ENCODE results near the gene TRAF3.
A peak's percentile ranks its signal among the peaks of the same experiment; 100 is the strongest.

Gene TRAF3

DNA sequence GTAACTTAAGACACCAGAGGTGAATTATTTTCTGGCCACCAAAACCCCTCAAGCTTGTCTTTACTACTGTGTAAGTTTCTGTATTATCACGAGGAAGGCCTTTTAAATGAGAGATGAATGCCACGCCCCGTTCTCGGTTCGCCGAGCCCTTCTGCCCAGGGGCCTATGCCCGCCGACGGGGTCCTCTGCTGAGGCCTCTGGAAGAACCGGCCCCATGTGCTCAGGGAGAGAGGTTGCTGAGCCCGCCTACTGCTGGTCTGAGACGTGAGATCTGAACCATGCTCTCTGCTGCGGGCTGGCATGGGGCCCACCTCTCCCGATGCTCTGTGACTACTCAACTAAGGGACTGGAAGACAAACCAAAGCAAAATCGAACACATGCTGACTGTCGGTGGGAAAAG lies 166.2 kb downstream of the TRAF3 start:
- DNase-seq: no peak

- DNase-seq: no peak
These were observed 166.7 kb downstream of the TRAF3 start for GRCh38 chr14:102943979-102944378.

DNA sequence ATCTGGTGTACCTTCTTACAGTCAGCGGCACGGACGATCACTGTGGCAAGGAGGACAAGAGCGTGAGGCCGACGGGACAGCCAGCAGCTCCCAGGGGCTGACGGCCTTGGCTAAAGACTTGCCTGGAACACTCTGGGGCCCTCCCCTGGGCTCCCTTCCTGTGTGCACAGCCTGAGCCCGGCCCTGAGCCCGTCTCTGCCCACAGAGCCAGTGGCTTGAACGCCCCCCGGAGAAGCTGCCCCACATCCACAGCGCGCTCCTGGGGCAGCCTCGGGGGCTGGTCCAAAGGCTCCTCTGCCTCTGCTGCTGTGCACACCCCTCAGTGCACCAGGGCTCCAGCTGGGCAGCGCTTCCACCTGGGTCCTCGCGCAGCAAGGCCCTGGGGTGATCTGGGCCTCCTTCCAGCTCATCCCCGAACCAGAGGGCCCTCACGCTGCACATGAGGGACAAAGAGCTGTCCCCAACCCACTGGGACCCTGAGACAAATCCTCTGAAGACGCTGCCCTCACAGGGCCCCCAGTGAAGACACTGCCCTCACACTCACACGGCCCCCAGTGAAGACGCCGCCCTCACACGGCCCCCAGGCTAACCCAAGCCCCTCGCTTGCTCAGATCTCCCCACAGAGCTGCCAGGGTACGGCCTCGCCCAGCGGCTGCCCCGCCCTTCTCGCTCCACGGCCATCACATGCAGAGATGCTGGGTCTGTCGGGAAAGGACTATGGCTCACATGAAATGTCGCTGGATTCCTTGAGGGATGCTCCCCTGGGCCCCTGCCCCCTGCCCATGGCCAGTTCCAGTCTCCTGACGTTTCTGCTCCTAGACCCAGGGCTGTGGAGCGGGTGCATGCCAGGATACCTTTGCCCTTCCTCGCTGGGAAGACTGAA lies 167.4 kb downstream of the TRAF3 start:
- no peak for DNase-seq

DNA sequence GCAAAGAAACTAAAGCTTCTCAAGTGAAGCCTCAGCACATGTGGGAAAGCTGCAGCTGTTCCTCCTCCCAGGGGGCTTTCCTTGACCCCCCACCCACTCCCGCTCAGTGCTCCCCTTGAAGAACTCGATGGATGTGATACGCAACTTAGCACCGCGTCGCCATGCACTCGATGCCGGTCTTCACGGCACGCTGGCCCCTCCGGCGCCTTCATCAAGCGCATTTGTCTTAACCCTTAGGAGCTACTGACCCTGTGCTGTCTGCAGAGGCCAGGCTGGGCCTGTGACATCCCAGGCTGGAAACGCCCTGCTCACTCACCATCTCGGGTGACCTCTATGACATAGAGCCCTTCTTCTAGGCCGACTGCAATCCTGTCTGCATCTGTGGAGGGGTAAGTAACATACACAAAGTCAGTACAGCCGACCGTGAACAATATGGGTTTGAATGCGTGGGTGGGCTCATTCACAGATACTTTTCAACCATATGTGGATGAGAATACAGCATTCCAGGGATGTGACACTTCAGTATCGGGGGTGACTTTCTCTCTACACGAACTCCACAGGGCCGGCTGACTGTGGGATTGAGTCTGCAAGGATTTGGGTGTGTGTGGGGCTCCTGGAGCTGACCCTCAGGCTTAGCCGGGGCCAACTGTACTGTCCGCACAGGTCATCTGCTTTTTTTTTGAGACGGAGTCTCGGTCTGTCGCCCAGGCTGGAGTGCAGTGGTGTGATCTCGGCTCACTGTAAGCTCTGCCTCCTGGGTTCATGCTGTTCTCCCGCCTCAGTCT lies 168.3 kb downstream of the TRAF3 start:
- DNase-seq: no peak

DNA sequence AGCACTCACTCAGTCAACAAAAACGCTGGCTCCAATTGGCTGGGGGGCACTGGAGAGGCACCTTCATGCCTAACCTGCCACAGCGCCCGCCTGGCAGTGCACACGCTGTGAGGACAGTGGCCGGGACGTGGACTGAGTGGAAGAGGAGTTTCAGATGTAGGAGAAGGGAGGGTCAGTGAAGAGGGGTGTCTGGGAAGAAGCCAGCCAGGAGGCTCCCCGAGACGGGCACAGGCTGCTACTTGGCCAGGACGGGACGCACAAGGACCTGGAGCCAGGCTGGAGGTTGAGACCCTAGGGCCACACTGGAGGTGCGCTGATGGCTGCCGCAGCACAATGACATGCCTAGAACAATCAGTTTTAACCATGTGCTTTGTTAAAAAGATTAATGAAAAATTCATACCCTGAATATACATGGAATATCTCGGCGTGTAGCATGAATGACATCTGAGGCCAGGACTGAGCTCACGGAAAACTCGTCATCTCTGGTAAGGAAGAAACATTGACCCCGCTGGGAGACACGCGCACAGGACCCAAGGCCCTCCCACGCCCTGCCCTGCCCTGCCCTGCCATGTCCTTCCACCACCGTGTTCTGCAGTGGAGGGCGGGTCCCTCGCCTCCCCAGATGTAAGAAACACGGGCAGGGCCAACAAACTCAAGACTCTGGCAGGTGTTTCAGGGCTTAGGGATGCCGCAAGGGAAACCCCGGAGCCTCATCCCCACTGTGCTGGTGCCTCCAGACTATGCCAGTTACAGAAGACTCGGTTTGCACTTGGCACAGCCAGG lies 170.3 kb downstream of the TRAF3 start:
- no peak for DNase-seq

- peak; percentile 22 for DNase-seq
These were observed 171.4 kb downstream of the TRAF3 start for GRCh38 chr14:102948698-102949061.

DNA sequence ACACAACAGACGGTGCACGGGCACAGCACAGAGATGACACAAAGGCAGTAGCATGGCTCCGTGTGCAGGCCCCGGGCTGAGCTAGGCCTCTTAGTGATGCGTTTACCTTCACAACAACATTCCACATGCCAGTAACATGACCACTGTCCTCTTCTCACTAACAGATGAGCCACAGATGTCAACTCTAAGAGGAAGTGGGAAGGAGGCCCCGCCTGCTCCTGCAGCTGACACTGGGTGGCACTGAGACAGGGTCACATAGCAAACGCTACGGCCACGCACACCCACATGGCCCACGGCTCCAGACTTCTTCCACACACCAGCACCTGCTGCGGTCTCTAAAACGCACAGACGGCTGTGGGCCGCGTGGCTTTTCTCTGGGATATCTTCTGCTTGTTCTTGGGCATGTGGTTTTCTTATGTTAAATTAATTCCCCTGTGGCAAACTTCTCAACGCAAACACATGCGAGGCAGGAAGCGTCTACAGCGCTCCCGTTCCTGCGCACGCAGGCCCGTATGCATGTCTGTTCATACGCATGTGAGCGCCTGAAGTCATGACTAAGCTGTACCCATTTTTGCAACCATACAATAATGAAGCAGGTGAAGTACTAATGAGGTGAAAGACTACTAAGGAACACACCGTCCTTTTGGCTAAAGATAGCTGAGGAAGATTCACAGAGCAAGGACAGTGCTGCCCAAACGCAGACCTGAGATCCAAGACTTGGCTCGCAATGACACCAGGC lies 172.0 kb downstream of the TRAF3 start:
- DNase-seq: no peak

GRCh38 chr14:102949801-102950451 lies 172.7 kb downstream of the TRAF3 start:
- no peak for DNase-seq

DNA sequence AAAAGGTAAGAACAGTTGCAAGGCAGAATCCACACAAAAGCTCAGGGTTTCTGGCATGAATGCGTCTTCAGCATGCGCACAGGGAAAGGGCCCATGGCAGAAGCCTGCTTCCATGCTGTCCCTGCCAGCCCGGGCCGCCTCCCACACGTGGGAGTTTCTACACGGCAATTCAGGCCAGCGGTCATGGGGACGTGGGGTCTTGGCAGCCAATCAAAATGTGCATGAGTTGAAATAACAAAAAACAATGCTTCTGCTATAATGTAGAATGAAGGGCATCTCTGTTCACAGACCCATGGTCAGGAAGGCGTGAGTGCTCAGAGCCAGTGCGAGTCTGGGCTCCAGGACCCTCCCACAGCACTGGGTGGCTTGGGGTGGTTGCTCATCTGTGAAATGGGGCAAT lies 173.8 kb downstream of the TRAF3 start:
- DNase-seq: no peak

DNA sequence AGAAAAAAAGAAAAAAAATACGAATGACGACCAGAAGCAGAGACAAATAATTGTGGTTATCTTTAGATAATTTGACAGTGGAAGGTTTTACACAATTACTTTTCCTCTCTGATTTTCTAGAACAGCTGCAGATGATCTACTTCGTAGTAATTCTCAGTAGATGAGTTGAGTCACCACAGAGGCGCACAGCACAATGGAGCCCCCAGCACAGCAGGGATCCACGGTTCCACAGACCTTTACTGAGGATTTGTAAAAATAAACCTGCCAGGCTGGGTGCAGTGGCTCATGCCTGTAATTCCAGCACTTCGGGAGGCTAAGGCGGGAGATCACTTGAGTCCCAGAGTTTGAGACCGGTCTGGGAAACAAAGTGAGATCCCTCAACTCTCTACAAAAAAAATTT lies 174.6 kb downstream of the TRAF3 start:
- DNase-seq: no peak

GRCh38 chr14:102952276-102952675 lies 175.0 kb downstream of the TRAF3 start:
- DNase-seq: no peak

DNA sequence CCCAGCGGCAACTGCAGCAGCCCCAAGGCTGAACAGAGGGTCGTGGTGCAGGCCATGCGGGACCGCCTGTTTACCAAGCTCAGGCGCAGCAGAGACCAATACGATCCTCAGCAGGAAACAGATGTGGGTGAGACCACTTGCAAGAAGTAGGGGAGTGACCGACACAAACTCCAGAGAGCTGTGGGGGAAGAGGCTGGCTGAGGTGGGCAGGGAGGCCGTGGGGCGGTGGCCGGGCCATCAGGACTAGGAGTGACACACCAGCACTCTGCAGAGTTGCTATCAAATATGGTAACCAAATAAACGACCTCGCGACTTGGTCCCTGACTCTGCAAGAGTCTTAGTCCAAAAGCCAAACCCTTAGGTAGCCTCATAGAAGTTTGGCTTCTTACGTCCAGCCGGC lies 175.9 kb downstream of the TRAF3 start:
- DNase-seq: no peak

- DNase-seq: no peak
These were observed 177.0 kb downstream of the TRAF3 start for GRCh38 chr14:102954081-102954789.

DNA sequence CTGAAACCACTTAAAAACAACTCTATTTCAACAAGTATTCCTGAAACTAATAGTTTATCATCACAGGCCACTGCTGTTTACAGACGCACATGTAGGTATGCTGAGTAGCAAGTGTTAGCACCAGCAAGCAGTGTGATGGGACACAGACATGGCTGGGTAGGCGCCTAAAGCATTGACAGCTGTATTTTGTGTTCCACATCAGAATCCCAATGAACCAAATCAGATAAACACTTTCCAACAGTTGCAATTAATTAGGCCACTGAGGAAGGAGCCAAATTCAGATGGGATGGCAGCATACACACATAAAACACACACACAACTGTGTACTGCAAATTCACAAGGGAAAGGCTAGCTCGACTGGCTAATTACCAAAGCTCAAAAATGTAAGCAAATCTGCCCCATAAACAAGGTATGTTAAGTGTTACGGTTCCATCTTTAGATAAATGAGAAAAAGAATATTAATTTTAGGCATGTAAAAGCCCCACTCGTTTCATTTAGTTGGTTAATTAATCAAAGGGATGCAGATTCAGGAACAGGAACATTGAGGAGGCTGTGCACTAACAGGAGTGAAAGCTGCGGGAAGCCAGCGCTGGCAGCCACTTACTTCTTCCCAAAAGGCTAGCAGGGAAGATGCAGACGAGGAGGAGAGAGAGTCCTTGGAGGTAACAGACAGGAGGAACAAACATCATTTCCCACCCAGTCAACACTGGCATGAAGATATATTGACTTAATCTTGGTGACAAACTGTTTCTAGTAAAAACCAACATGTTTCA lies 178.6 kb downstream of the TRAF3 start:
- DNase-seq: no peak

DNA sequence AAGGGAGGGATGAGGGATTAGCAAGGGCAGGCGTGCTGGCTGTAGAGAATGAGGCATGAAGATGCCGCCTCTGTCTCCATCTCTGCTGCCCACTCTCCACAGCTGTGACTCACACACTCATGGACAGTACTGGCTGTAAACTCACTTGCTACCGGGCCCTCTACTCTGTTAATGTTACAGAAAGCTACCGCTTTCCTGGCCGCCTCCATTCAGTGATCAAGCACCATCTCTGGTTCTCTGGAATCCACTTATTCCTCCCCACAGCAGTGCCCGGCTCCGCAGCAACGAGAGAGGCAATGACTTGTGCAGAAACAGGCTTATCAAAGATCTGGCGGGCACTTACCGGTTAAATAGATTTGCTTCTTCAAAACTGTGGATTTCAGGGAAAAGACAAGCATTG lies 180.0 kb downstream of the TRAF3 start:
- DNase-seq: no peak

DNA sequence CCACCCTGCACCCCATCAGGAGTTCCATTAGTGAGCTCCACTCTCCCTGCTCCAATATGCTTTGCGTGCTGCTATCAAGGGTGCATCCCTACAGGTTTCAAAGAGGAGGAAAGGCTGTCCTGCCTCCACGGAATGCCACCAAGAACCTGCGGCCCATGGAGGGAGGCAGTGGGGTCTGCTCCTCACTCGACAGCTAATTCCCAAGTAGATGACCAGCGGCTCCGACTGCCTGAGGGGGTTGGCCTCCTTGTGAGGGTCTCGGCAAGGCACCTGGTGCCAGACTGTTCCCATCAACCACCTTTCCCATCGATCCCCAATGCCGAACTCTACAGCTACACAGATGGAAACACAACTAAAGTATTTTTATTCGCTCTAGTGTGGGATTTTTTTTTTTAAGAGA lies 181.2 kb downstream of the TRAF3 start:
- no peak for DNase-seq
